ENCODE data around the gene GPR146. TPM values are rescaled to one million over a fixed set of nuclear protein-coding genes. Genes with fewer than 3 reads are reported as not detected.

Gene GPR146
- total and polyA plus RNA-seq, 2 of the 8 experiments (the other 6 are each of a cell fraction or from before 2014, with no cell fraction given) = 1.8 to 2.7 TPM

- Histone ChIP-seq H3K4me3 (ENCODE audit: extremely low read depth in 1 of 4, insufficient read depth in 2 of 4, low read depth in 3 of 4, low read length in 4 of 4) (no peak overlapping the region), H2BK15ac (ENCODE audit: low read length) (no peak overlapping the region), H2BK120ac (replicated peaks; ENCODE audit: low read depth, low read length) (no peak overlapping the region), H4K91ac (replicated peaks; ENCODE audit: insufficient read length, low read length) (no peak overlapping the region), H2BK20ac (ENCODE audit: low read length) (no peak overlapping the region), H3K4me1 (replicated peaks in 1 of 4; ENCODE audit: control insufficient read depth in 3 of 4, insufficient read depth in 4 of 4, low read length in 3 of 4) (no peaks in the 10 kb centered on the region), H3K14ac (ENCODE audit: insufficient read length) (no peak overlapping the region), H3K18ac (ENCODE audit: extremely low read depth, low read length) (no peak overlapping the region), H3K56ac (replicated peaks; ENCODE audit: insufficient read length, low read depth, low read length) (no peak overlapping the region), H3K9ac (replicated peaks in 1 of 4; ENCODE audit: extremely low read depth in 1 of 4, low read depth in 3 of 4, low read length in 3 of 4) (no peak overlapping the region), H3K23me2 (ENCODE audit: low read depth, low read length) (peaks cover 8% of the 10 kb centered on the region; the same call in 1 of the 2 replicates), H3K27me3 (replicated peaks in 1 of 4; ENCODE audit: control insufficient read depth in 3 of 4, extremely low read depth in 1 of 4, insufficient read depth in 3 of 4, low read length in 3 of 4) (no peaks in the 10 kb centered on the region), H2BK5ac (ENCODE audit: low read depth, low read length) (no peak overlapping the region), H2AK5ac (ENCODE audit: low read depth, low read length) (no peak overlapping the region), H3K9me3 (ENCODE audit: insufficient read depth in 2 of 2, low read depth in 1 of 2, low read length in 1 of 2) (peaks cover 0 to 8% of the 10 kb centered on the region in 2 experiments; a peak in 1 of 4 replicates), H3K4me2 (ENCODE audit: insufficient read depth in 1 of 2, low read depth in 2 of 2, low read length in 2 of 2) (no peak overlapping the region), H2AFZ (ENCODE audit: low read length) (no peak overlapping the region), H4K8ac (ENCODE audit: extremely low read depth, insufficient read depth, low read length) (peak overlapping the region; percentile 3; the same call in 1 of the 2 replicates), H3K4ac (replicated peaks; ENCODE audit: insufficient read length, low read depth, low read length) (no peak overlapping the region), H4K5ac (ENCODE audit: insufficient read length, low read depth, low read length) (no peak overlapping the region), H2BK12ac (ENCODE audit: low read depth, low read length) (no peak overlapping the region), H3K23ac (ENCODE audit: insufficient read length) (no peak overlapping the region), H3K79me2 (ENCODE audit: control insufficient read depth in 1 of 2, insufficient read depth in 2 of 2, low read length in 2 of 2) (peaks cover 0 to 3% of the 10 kb centered on the region in 2 experiments; a peak in 1 of 4 replicates), H3K27ac (ENCODE audit: low read depth, low read length) (no peak overlapping the region), H3K36me3 (ENCODE audit: control insufficient read depth in 2 of 4, insufficient read depth in 4 of 4, low read length in 3 of 4) (peaks cover 0 to under 1% (median 0%) of the 10 kb centered on the region in 4 experiments; a peak in 1 of 8 replicates), H4K20me1 (replicated peaks in 1 of 2; ENCODE audit: control insufficient read depth in 1 of 2, insufficient read depth in 2 of 2, low read length in 2 of 2) (peaks cover 3 to 9% of the 10 kb centered on the region in 2 experiments), H3K79me1 (ENCODE audit: low read depth, low read length) (peaks cover 6% of the 10 kb centered on the region)
- 91% methylated on average over 18 of the region's 20 CpGs; no CpG with 5 or more reads in 1 of the 2 experiments for WGBS, 2 experiments (ENCODE audit: extremely low coverage in 1 of 2, insufficient coverage in 1 of 2, insufficient read length in 1 of 2, insufficient replicate concordance in 2 of 2, low coverage in 1 of 2, low lambda C conversion rate in 2 of 2, missing lambda C conversion rate in 1 of 2)
- ChIA-PET CTCF (ENCODE audit: partially characterized antibody) (interaction anchor here (1.7 to 1.9 kb wide), 2 partner anchors 10 to 21 kb away, joined by 3 to 10 read pairs; no protein-coding TSS in a partner anchor), POLR2A (ENCODE audit: partially characterized antibody) (interaction anchor here (0.8 kb wide), 1 partner anchor 8 kb away, joined by 3 read pairs; no protein-coding TSS in a partner anchor)
- no peak for FAIRE-seq
- DNase-seq (ENCODE audit: low read depth in 1 of 2, low spot score in 2 of 2) = no peak
- TF ChIP-seq ZNF274 (IDR thresholded peaks at IDR 0.05; ENCODE audit: borderline replicate concordance, extremely low read depth, low read length) (no peak), TBP (IDR thresholded peaks at IDR 0.05; ENCODE audit: low read depth, low read length) (no peak)
Measured at GRCh38 chr7:1014681-1015080, 29.7 kb upstream of the GPR146 start.

All from H1 (cell line).